Measurements from ENCODE around the gene ZNF134. TPM values are rescaled to one million over a fixed set of nuclear protein-coding genes. Genes with fewer than 3 reads are reported as not detected.

Gene ZNF134
- 10 to 100 TPM; 30.8 to 37.5 TPM for total RNA-seq
- 21.0 TPM for polyA plus RNA-seq (2013, experiment 1 of 2)
- 21.2 TPM for polyA plus RNA-seq (2013, experiment 2 of 2)
- long read RNA-seq, experiment 1, full-length matches to known transcripts, result 3 of 11 reads
- long read RNA-seq, experiment 1, partial matches to known transcripts, result 8 of 11 reads
- long read RNA-seq, experiment 1, other reads (novel, unspliced or antisense), result 0 of 11 reads
- long read RNA-seq, experiment 2, full-length matches to known transcripts, result 75 of 88 reads
- long read RNA-seq, experiment 2, partial matches to known transcripts, result 4 of 88 reads
- long read RNA-seq, experiment 2, other reads (novel, unspliced or antisense), result 9 of 88 reads
- long read RNA-seq, experiment 3, full-length matches to known transcripts, result 244 of 258 reads
- long read RNA-seq, experiment 3, partial matches to known transcripts, result 6 of 258 reads
- long read RNA-seq, experiment 3, other reads (novel, unspliced or antisense), result 8 of 258 reads
- long read RNA-seq, experiment 4, full-length matches to known transcripts, result 19 of 20 reads
- long read RNA-seq, experiment 4, partial matches to known transcripts, result 0 of 20 reads
- long read RNA-seq, experiment 4, other reads (novel, unspliced or antisense), result 1 of 20 reads

DNA sequence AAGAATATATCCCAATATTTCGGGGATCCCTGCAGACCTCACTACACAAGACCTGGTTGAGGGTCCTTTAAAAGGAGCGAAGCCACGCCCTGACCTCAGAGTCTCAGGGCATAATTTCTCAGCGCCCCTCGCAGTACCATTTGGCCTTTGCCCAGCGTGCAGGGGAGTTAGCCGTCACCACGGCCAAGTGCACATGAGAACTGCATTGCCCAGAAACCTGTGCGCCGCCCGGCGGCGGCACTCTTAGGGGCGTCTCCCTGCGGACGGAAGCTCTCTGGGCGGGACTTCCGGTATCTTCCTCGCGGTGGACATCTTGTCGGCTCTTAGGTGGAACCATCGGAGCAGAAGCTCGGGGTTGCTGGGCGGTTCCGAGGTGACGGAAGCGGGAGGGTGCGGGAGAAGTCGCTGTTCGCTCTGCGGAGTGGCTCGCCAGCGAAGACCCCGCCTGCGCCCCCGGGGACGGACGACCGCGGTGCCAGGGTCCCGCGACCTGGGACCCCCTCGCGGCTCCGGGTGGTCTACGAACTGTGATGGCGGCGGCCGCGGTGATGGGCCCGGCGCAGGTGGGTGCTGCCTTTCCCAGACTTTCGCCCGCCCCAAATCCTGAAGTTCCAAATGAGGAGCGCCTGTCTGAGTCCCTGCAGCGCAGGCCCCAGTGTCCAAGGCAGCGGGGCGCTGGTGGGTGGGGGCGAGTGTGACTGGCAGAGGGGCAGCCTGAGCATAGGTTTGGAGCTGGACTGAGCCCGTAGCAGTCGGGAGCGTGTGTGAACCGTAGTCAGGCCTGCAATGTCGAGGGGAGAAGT is at the start of gene ZNF134:
ZNF134 (plus strand) TSS at position 302 of the 803 bp plus-strand sequence. CDS start 5,227 bp downstream, outside the sequence.
- Mint-ChIP-seq H3K27ac (peak within 1 kb of the TSS; percentile 81), H3K4me1 (no peaks in the 10 kb centered on the region), H3K9me3 (peaks cover 61% of the 10 kb centered on the region), H3K36me3 (ENCODE audit: low read depth) (peaks cover 49% of the 10 kb centered on the region), H3K27me3 (ENCODE audit: insufficient read depth) (peaks cover 5% of the 10 kb centered on the region), H3K4me3 (peak within 1 kb of the TSS; percentile 85)
- Histone ChIP-seq H3K36me3 (ENCODE audit: control insufficient read depth, insufficient read depth, low read length) (peaks cover 44% of the 10 kb centered on the region), H3K9me3 (ENCODE audit: control insufficient read depth, low read length) (peaks cover 54% of the 10 kb centered on the region), H3K27ac (ENCODE audit: low read depth, low read length) (no peak within 1 kb of the TSS), H3K4me3 (ENCODE audit: low read length) (peak within 1 kb of the TSS; percentile 87), H3K27me3 (ENCODE audit: control insufficient read depth, insufficient read depth, low read length, poor library complexity, severe bottlenecking) (no peaks in the 10 kb centered on the region), H3K9ac (ENCODE audit: extremely low read depth, low read length, poor library complexity, severe bottlenecking) (peak within 1 kb of the TSS; percentile 78), H3K4me1 (ENCODE audit: control insufficient read depth, insufficient read depth, low read length) (no peaks in the 10 kb centered on the region)
- 1 to 2% methylated on average over 22 to 64 of the region's 64 CpGs for WGBS, 2 experiments (ENCODE audit: insufficient coverage in 1 of 2, insufficient read length in 1 of 2)
- TF ChIP-seq, protein P1, sequence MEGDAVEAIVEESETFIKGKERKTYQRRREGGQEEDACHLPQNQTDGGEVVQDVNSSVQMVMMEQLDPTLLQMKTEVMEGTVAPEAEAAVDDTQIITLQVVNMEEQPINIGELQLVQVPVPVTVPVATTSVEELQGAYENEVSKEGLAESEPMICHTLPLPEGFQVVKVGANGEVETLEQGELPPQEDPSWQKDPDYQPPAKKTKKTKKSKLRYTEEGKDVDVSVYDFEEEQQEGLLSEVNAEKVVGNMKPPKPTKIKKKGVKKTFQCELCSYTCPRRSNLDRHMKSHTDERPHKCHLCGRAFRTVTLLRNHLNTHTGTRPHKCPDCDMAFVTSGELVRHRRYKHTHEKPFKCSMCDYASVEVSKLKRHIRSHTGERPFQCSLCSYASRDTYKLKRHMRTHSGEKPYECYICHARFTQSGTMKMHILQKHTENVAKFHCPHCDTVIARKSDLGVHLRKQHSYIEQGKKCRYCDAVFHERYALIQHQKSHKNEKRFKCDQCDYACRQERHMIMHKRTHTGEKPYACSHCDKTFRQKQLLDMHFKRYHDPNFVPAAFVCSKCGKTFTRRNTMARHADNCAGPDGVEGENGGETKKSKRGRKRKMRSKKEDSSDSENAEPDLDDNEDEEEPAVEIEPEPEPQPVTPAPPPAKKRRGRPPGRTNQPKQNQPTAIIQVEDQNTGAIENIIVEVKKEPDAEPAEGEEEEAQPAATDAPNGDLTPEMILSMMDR (conservative IDR thresholded peaks at IDR 0.05), result peak; percentile 33
- peak; percentile 96 for DNase-seq

DNA sequence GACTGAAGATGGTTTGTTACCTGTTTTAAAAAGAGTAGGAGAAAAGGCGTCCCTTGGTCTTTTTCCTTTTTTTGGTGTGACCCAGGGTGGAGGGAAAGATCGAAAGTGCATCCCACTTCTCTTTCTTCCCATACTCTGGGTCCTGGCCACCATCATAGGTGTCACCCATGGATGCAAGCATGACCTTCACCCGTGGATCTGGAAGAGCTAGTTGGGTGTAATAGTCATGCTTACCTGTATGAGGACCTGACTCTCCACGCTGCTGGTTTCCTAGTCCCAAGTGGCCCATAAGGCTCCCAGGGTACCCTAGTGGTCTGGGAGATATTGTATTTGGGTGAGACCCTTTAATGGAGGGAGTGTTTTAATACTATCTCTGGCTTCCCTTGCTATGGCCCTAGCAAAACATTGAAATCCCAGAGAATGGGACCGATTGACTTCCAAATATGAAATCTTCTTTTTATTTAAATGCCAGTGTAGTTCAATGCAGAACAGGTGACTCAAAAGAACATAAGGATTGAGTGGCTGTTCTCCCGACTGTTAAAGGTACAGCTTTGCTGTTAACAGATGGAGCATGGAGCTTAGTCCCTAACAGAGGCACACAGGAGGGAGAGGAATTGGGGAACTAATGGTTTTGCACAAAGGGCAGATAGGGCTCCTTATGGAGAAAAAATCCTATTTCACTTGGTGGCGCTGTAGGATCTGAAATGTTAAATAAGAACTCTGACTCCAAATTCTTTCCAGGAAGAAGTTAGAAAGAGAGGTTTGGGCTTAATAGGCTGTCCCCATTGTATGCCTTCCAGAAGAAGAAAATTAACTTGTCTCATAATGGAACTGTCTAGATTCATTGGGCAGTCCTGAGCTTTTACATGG is 47.4 kb upstream of the ZNF134 start:
- Histone ChIP-seq H3K27me3 (ENCODE audit: control insufficient read depth, insufficient read depth, low read length, poor library complexity, severe bottlenecking) (no peaks in the 10 kb centered on the region), H3K9me3 (ENCODE audit: control insufficient read depth, low read length) (peaks cover 100% of the 10 kb centered on the region), H3K36me3 (ENCODE audit: control insufficient read depth, insufficient read depth, low read length) (peaks cover 9% of the 10 kb centered on the region), H3K4me3 (ENCODE audit: low read length) (peak overlapping the region; percentile 65), H3K27ac (ENCODE audit: low read depth, low read length) (no peak overlapping the region), H3K4me1 (ENCODE audit: control insufficient read depth, insufficient read depth, low read length) (no peaks in the 10 kb centered on the region), H3K9ac (ENCODE audit: extremely low read depth, low read length, poor library complexity, severe bottlenecking) (no peak overlapping the region)
- DNase-seq, result peak; percentile 44
- Mint-ChIP-seq H3K27ac (no peak overlapping the region), H3K9me3 (peaks cover 99% of the 10 kb centered on the region), H3K4me1 (no peaks in the 10 kb centered on the region), H3K4me3 (no peak overlapping the region), H3K27me3 (ENCODE audit: insufficient read depth) (peaks cover 6% of the 10 kb centered on the region), H3K36me3 (ENCODE audit: low read depth) (peaks cover 21% of the 10 kb centered on the region)
- 57 to 69% methylated on average over 3 to 7 of the region's 7 CpGs for WGBS, 2 experiments (ENCODE audit: insufficient coverage in 1 of 2, insufficient read length in 1 of 2)
- TF ChIP-seq, protein P1 (conservative IDR thresholded peaks at IDR 0.05), result no peak

DNA sequence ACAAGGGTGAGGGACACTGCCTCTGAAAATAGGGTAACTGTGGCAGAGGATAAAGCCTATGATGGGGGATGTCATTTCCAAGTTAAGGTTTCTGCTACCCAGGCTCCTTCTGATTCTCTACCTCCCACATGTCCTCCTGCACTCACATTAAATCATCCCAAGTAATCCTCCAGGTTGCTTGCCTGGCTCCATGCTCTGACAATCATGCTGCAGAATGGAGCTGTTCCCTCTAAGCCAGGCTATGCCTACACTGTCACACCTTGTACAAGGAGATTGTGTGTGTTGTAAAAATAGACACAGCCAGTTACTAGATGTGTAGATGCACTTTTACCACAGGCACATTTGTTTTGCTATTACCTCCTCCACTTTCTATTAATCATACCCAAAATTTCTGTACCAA is 43.3 kb upstream of the ZNF134 start:
- peaks cover 100% of the 10 kb centered on the region for H3K9me3 ChIP-seq (ENCODE audit: control insufficient read depth, low read length)
- H3K36me3 ChIP-seq (ENCODE audit: control insufficient read depth, insufficient read depth, low read length), result peaks cover 49% of the 10 kb centered on the region
- Mint-ChIP-seq H3K4me1 (no peaks in the 10 kb centered on the region), H3K27me3 (ENCODE audit: insufficient read depth) (peaks cover 4% of the 10 kb centered on the region), H3K4me3 (no peak overlapping the region), H3K27ac (no peak overlapping the region), H3K9me3 (peaks cover 100% of the 10 kb centered on the region), H3K36me3 (ENCODE audit: low read depth) (peaks cover 62% of the 10 kb centered on the region)
- H3K27ac ChIP-seq (ENCODE audit: low read depth, low read length), result no peak overlapping the region
- TF ChIP-seq, protein P1 (conservative IDR thresholded peaks at IDR 0.05), result no peak
- peak; percentile 2 for DNase-seq
- no peak overlapping the region for H3K9ac ChIP-seq (ENCODE audit: extremely low read depth, low read length, poor library complexity, severe bottlenecking)
- no peak overlapping the region for H3K4me3 ChIP-seq (ENCODE audit: low read length)
- no peaks in the 10 kb centered on the region for H3K27me3 ChIP-seq (ENCODE audit: control insufficient read depth, insufficient read depth, low read length, poor library complexity, severe bottlenecking)
- H3K4me1 ChIP-seq (ENCODE audit: control insufficient read depth, insufficient read depth, low read length), result no peaks in the 10 kb centered on the region
